Stimulated activated CD8-positive, alpha-beta memory T cell treated with anti-CD3 and anti-CD28 coated beads, Interleukin-7, amount 100 ng/mL, for 4 hours (primary cell): ENCODE data around the gene SRRT.
"Not testable (repeated sequence)": the region's sequence is repeated elsewhere in the genome, so short reads cannot be mapped to it uniquely, and the experiment has no call there.

ENCODE experiments used
- DNase-seq, 2 donors: peaks; one replicate each; pipeline ENCODE4 v3.0.0-alpha.2; 2020; ENCODE audit warnings: low read depth in 2 of 2

The SRRT gene

DNA sequence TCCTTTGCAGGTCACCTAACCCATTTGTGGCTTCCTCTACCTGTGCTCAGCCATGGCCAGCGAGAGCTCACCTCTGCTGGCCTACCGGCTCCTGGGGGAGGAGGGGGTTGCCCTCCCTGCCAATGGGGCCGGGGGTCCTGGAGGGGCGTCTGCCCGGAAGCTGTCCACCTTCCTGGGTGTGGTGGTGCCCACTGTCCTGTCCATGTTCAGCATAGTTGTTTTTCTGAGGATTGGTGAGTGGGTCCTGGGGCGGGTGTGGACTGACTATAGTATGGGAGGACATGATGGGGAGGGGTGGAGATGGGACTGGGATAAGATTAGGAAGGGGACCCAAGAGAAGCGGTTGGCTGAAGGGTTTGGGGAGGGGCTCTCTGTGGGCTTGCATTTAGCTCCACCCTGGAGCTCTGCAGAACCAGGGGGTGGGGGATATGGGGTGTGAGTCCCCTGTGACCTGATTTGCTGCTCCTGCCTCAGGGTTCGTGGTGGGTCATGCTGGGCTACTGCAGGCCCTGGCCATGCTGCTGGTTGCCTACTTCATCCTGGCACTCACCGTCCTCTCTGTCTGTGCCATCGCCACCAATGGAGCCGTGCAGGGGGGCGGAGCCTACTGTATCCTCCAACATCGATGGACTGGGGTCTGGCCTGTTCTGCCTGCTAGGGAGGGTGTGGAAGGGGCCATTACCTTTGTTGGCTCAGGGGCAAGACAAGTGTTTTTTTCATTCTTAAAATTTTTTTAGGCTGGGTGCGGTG, 20.6 kb upstream of the SRRT start:
- DNase-seq: no peak

DNA sequence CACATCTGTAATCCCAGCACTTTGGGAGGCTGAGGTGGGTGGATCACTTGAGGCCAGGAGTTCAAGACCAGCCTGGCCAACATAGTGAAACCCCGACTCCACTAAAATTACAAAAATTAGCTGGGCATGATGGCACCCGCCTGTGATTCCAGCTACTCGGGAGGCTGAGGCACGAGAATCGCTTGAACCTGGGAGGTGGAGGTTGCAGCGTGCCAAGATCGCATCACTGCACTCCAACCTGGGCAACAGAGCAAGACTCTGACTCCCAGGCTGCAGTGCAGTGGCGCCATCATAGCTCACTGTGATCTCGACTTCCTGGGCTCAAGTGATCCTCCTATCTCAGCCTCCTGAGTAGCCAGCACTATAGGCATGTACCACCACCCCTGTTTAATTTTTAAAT, 20.0 kb upstream of the SRRT start:
- not testable (repeated sequence) for DNase-seq

DNA sequence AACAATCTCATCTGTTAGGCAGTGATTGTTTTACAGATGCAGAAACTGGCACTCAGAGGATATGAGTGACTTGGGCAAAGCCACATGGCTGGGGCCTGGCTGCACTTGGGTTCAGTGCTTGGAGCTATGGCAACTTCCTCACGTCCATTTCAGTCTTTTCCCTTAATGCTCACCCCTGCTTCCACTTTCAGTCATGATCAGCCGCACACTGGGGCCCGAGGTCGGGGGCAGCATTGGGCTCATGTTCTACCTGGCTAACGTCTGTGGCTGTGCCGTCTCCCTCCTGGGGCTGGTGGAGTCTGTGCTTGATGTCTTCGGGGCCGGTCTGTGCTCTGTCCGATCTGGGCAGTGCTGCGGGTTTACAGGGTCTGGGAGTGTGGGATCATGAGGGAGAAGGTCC, 19.4 kb upstream of the SRRT start:
- DNase-seq: no peak

DNA sequence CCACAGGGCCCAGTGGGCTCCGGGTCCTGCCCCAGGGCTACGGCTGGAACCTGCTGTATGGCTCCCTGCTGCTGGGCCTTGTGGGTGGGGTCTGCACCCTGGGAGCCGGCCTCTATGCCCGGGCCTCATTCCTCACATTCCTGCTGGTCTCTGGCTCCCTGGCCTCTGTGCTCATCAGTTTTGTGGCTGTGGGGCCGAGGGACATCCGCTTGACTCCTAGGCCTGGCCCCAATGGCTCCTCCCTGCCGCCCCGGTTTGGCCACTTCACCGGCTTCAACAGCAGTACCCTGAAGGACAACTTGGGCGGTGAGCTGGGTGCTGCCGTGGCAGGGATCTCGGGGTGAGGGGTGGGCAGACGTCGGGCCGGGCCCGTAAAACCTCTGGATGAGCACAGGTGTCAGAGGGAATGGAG, 18.0 kb upstream of the SRRT start:
- DNase-seq: no peak

DNA sequence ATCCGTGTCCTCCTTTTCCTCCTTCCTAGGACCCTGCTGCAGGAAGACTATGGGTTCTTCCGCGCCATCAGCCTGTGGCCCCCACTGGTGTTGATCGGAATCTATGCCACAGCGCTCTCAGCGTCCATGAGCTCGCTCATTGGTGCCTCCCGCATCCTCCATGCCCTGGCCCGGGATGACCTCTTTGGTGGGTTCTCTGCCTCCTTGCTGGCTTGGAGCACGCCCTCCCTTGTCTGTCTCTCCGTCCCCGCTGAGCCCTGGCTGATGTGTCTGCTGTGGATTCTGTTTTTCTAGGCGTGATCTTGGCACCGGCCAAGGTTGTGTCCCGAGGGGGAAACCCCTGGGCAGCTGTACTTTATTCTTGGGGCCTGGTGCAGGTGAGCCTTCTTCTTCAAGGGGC, 15.0 kb upstream of the SRRT start:
- no peak for DNase-seq

DNA sequence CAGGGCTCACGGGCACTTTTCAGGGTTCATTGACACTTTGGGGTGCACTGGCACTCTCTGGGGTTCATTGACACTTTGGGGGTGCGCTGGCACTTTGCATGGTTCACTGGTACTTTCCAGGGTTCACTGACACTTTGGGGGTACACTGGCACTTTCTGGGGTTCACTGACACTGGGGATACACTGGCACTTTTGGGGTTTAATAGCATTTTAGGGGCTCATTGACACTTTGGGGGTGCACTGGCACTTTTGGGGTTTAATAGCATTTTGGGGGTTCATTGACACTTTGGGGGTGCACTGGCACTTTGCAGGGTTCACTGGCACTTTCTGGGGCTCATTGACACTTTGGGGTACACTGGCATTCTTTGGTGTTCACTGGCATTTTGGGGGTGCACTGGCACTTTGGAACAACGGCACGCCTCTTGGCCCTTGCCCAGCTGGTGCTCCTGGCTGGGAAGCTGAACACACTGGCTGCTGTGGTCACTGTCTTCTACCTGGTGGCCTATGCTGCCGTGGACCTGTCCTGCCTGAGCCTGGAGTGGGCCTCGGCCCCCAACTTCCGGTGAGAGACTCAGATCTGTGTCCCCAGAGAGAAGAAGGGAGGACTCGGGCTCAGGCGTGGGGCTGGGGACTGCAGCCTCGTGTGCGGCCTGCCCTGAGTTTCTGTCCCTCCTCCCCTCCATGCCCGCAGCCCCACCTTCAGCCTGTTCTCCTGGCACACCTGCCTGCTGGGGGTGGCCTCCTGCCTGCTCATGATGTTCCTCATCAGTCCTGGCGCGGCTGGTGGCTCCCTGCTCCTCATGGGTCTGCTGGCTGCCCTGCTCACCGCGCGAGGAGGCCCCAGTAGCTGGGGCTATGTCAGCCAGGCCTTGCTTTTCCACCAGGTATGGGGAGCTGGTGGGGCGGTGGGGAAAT, 13.9 kb upstream of the SRRT start:
- no peak for DNase-seq

DNA sequence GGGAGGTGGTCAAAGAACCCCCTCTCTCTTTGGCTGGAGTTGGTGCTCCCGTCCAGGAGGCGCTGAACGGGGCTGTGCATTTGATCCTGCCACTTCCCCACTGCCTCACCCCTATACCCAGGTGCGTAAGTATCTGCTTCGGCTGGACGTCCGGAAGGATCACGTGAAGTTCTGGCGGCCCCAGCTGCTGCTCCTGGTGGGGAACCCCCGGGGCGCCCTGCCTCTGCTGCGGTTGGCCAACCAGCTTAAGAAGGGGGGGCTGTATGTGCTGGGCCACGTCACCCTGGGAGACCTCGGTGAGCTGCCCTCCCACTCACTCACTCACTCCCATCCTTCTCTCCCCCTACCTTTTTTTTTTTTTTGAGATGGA, 13.3 kb upstream of the SRRT start:
- no peak for DNase-seq

DNA sequence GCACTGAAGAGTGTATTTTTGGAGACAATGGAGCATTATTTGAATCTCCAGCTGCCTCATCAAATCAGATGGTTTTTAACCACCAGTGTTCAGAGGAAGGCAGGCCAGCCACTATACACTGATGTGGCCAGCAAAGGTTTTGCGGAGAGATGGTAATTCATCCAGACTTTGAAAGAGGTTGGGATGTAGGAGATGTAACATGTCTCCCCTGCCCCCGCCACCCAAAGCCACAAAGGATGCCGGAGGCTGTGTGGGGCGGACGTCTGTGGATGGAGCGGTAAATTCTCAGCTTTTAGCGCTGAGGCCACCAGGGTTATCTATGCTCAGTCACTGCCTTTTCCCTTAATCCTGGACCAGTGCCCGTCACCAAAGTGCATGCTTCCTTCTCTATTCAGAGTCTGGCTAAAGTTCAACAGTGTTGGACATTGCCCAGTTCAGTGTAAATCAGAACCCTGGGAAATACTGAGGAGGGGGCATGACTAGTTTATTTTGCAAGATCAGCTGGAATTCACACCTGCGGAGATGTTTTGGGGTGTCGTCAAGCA, 11.4 kb upstream of the SRRT start:
- no peak for DNase-seq

DNA sequence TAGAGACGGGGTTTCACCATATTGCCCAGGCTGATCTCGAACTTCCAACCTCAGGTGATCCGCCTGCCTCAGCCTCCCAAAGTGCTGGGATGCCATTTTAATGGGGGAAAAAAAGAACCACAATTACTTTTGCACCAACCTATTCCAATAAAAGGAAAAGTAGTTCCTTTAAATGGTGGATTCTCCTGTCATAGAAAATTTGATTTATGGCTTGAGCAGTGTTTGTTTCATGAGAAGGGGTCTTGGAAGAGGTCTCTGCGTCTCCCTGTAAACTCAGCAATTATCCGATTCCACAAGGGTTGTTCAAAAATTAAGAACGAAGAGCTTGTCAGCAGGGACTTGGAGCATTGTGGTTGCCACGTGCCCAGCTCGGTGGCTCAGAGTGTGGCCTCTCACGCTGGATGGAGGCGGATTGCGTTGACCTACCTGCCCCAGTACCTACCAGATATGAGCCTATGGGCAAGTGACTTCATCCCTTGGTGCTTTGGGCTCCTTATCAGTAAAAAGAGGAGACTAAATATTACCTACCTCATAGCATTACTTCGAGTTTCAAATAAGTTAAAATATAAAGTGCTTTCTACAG, 10.5 kb upstream of the SRRT start:
- DNase-seq: no peak

DNA sequence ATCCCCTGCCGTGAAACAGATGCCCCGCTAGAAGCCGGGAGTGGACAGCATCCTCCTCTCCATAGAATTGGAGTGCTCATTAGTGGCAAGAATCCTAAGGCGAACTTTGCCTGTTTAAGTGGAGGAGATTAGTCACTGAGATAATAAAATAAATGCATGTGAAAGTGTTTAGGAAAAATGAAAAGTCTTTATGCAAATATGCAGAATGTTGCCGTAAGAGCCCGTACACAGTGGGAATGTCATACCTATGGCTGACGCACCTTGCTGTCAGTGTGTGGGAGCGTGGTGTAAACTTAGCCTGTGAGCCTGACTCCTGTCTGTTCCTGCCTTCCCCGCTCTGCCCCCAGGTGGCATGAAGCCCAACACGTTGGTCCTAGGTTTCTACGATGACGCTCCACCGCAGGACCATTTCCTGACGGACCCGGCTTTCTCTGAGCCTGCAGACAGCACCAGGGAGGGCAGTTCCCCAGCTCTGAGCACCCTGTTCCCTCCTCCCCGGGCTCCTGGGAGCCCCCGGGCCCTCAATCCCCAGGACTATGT, 9.5 kb upstream of the SRRT start:
- no peak for DNase-seq

DNA sequence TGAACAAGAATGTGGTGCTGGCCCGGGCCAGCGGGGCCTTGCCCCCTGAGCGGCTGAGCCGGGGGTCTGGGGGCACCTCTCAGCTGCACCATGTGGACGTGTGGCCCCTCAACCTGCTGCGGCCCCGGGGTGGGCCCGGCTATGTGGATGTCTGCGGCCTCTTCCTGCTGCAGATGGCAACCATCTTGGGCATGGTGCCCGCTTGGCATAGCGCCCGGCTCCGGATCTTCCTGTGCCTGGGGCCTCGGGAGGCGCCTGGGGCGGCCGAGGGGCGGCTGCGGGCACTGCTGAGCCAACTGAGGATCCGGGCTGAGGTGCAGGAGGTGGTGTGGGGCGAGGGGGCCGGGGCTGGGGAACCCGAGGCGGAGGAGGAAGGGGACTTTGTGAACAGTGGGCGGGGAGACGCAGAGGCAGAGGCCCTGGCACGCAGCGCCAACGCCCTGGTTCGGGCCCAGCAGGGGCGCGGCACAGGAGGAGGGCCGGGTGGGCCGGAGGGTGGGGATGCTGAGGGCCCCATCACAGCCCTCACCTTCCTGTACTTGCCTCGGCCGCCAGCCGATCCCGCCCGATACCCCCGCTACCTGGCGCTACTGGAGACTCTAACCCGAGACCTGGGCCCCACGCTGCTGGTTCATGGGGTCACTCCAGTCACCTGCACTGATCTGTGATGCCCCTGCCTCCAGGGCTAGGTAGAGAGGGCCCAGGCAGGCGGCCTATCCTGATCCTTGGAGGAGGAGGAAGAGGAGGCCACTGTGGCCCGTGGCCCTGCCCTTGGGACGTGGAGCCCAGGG, 8.8 kb upstream of the SRRT start:
- DNase-seq: no peak

DNA sequence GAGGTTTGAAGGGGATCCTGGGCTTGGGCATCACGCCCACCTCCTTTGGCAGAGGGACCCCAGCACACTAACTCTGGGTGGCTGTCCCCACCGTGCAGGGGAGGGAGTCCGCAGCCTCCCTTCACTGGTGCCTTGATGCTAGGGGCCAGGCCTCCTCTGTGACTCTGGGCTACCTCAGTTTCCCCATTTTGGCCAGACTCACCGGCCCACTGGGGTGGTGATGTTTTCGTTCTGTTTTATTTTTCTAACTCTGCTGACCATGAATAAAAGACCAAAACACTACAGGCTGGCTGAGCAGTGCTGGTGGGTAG, 8.2 kb upstream of the SRRT start:
- DNase-seq: no peak

DNA sequence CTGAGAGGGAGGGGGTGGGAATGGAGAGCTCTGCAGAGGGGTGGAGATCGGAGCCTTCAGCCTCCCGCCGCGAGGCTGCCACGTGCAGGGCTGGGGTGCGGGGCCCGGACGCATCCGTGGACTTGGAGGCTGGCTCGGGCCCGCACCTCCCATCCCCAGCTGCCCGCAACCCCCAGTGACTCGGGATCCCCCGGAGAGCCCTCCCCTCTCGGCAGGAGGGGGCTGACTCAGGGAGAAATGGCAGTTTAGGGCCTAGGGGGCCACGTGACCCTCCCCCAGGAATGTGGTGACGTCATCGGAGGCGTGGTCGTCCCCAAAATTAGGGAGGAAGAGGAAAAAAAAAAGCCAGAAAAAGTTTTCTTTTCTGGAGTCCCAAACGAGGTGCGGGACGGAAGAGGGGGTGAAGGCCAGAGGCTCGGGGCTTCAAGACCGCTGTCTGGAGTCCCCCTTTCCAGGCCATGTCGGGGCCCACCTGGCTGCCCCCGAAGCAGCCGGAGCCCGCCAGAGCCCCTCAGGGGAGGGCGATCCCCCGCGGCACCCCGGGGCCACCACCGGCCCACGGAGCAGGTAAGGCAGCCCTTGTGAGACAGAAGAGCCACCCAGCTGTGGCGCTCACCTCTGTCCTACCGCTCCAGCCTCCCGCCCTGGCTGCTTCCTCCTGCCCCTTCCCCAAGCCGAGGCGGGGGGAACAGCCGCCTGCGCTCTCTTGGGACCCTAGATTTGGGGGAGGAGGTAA, 7.7 kb upstream of the SRRT start, which contains the start of gene TRIP6:
TRIP6 (plus strand) TSS at position 348 of the 736 bp plus-strand sequence; CDS start at position 459, 111 bp downstream.
- DNase-seq: peak; percentile 48 to 49

DNA sequence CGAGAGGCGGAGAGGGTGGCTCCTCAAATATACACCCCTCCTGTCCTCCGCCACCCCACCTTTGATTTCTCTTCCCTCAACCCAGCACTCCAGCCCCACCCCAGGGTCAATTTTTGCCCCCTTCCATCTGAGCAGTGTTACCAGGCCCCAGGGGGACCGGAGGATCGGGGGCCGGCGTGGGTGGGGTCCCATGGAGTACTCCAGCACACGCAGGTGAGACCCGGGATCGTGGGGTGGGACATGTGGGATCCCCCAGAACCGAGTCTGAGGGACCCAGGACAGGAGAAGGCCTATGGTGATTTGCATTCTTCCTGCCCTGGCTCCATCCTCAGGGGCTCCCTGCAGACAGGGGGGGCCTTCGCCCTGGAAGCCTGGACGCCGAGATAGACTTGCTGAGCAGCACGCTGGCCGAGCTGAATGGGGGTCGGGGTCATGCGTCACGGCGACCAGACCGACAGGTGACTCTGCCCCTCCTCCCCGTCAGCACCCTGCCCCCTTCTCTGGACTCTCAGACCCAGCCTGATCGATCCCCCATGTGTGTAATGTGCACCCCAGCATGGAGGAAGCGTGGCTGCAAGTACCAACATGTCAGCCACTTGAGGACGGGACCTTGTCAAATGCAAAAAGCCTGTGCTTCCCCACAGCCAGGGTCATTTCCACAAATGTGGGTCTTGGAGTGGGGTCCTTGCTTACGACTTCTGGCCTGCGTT, 7.0 kb upstream of the SRRT start:
- DNase-seq: no peak

DNA sequence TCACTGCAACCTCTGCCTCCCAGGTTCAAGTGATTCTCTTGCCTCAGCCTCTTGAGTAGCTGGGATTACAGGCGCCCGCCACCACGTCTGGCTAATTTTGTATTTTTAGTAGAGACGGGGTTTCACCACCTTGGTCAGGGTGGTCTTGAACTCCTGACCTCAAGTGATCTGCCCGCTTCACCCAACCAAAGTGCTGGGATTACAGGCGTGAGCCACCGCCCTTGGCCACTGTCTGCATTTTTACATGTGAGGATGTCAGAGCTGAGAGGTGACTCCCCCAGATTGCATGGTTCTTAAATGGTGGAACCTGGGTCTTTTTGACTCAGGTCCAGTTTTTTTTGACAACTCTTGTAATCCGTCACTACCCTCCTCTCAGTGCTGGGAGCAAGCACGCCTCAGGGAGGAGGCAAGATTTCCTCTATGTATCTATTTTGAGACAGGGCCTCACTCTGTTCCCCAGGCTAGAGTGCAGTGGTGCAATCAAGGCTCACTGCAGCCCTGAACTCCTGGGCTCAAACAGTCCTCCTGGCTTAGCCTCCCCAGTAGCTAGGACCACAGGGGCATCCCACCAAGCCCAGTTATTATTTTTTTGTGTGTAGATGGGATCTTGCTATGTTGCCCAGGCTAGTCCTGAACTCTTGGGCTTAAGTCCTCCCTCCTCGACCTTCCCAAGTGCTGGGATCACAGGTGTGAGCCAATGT, 1.2 kb upstream of the SRRT start:
- no peak for DNase-seq

DNA sequence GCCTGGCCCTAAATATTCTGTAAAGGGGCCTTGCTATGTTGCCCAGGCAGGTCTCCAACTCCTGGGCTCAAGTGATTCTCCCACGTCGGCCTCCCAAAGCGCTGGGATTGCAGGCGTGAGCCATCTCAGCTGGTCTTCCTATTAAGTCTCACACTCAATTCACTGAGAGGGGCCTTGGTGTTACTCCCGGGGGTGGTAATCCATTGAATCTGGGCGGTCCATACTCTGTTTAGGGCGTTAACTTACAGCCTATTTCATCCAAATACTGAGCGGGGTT, 665 bp upstream of the SRRT start:
- no peak for DNase-seq

DNA sequence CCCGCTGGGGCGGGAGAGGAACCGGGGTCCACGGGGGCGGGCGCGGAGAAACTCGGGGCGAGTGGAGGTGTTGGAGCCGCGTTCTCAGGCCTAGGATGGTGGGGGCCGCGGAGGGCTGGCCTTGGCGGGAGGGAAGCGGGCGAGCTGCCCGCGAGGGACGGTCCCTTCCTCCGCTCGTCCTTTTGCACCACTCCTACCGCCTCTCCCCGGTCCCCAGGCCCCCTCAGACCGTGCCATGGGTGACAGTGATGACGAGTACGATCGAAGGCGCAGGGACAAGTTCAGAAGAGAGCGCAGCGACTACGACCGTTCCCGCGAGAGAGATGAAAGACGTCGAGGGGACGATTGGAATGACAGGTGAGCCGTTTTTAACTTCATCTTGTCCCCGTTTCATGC, 451 bp downstream of the SRRT start:
- DNase-seq: no peak

DNA sequence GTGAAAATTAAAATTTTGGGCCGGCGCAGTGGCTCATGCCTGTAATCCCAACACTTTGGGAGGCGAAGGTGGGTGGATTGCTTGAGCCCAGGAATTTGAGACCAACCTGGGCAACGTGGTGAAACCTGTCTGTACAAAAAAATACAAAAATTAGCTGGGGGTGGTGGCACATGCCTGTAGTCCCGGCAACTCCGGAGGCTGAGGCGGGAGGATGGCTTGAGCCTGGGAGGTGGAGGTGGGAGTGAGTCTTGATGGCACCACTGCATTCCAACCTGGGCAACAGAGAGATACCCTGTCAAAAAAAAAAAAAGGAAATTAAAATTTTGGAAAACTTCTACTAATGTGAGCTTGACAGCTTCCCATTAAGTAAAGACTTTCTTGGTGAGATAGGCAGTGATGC, 3.1 kb downstream of the SRRT start:
- DNase-seq: no peak

DNA sequence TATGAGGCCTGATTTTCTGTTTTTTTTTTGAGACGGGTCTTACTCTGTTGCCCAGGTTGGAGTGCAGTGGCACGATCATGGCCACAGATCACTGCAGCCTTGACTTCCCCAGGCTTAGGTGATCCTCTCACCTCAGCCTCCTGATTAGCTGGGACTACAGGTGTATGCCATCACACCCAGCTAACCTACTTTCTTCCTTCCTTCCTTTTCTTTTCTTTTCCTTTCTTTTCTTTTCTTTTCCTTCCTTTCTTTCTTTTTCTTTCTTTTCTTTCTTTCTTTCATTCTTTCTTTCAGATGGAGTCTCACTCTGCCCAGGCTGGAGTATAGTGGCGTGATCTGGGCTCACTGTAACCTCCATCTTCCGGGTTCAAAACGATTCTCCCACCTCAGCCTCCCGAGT, 3.8 kb downstream of the SRRT start:
- DNase-seq: no peak
